ENCODE measurements around the gene E2F6. TPM values are rescaled to one million over a fixed set of nuclear protein-coding genes. Genes with fewer than 3 reads are reported as not detected.

E2F6 gene, protein sequence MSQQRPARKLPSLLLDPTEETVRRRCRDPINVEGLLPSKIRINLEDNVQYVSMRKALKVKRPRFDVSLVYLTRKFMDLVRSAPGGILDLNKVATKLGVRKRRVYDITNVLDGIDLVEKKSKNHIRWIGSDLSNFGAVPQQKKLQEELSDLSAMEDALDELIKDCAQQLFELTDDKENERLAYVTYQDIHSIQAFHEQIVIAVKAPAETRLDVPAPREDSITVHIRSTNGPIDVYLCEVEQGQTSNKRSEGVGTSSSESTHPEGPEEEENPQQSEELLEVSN
- total RNA-seq (2022; extraction: Qiagen RNA extraction; ENCODE audit: low read depth) = 27.9 to 32.0 TPM (median 29.0 TPM) in 5 replicates

DNA sequence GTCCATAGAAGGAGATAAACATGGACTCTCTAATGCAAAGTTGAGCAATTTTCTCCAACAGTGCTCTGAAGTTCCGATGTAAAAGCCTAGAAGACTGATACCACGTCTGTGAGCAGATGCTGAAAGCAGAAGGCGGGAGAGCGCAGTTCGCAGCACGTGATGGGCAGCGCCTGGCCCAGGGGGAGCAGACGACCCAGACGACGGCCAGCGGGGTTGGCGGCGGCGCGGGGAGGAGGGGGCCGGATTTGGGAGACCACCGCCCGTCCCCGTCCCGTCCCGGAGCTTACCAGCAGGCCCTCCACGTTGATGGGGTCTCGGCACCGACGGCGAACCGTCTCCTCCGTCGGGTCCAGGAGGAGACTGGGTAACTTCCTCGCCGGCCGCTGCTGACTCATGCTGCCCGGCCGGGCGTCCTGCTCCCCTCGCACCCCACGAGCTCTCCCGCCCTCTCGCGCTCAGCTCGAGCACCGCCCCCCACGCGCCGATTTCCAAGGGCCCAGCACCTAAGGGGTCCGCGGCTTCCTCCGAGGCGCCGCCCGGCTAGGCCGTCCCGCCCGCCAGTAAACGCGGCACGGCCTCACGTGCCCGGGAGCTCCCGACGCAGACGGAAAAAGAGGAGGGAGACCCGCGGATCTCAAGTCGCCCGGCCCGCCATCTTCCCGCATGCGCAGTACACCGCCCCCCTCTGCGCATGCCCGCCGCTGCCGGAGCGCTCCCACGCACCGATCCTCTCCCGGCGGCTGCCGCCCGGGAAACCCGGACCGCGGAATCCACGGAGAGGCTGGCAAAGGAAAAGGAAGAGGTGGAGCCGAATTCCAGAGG is at the start of gene E2F6:
E2F6 (minus strand) TSS at position 677 of the 822 bp plus-strand sequence; CDS start at position 395, 282 bp downstream.

Other genes starting within 250 kb of the E2F6 start
- gene ROCK2, start 121.5 kb downstream of the E2F6 start, total RNA-seq (2022; extraction: Qiagen RNA extraction; ENCODE audit: low read depth) = 23.5 to 37.5 TPM (median 26.5 TPM) in 5 replicates
- 2.4 to 3.1 TPM (median 2.6 TPM) in 5 replicates for gene GREB1, start 67.9 kb upstream of the E2F6 start, total RNA-seq (2022; extraction: Qiagen RNA extraction; ENCODE audit: low read depth)
- gene NTSR2, start 204.0 kb upstream of the E2F6 start, total RNA-seq (2022; extraction: Qiagen RNA extraction; ENCODE audit: low read depth) = 0.05 TPM in 1 of 5 replicates, not detected in the others